HG03045 (cell line): ENCODE measurements around the gene OR10A5.
"Not testable (repeated sequence)": the region's sequence is repeated elsewhere in the genome, so short reads cannot be mapped to it uniquely, and the experiment has no call there.

Source experiments
- ATAC-seq: cut with Tn5 transposase; IDR thresholded peaks from one replicate; pipeline ENCODE4 v1.9.1; 2021; ENCODE audit warnings: mild to moderate bottlenecking, moderate library complexity; ENCODE audit not compliant: unreplicated experiment

The OR10A5 gene

GRCh38 chr11:6875761-6876160, 30.3 kb downstream of the OR10A5 start:
- ATAC-seq, result no peak

GRCh38 chr11:6876325-6876724, 30.8 kb downstream of the OR10A5 start, which contains the start of gene OR10A4:
OR10A4 (plus strand) TSS chr11:6876625; CDS start chr11:6876648, 23 bp downstream.
- no peak for ATAC-seq

DNA sequence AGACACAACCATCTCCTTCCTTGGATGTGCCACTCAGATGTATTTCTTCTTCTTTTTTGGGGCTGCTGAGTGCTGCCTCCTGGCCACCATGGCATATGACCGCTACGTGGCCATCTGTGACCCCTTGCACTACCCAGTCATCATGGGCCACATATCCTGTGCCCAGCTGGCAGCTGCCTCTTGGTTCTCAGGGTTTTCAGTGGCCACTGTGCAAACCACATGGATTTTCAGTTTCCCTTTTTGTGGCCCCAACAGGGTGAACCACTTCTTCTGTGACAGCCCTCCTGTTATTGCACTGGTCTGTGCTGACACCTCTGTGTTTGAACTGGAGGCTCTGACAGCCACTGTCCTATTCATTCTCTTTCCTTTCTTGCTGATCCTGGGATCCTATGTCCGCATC, 31.4 kb downstream of the OR10A5 start:
- no peak for ATAC-seq

DNA sequence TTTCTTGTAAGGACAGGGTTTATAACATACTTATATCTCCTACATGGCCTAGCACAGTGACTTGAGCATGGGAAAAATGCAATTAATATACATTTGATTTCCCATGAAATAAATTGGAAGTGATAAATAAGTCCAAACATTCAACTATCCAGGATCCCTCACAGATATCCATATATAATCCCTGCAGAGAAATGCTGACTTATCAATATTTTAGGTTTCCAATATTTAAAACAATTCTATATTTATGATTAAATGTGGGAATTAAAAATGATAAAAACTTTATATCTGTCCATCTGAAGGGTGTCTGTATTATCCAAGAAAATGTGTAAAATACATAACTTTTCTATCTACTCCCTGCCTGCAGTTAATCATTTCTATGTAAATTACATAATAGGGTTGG, 37.3 kb downstream of the OR10A5 start:
- no peak for ATAC-seq

DNA sequence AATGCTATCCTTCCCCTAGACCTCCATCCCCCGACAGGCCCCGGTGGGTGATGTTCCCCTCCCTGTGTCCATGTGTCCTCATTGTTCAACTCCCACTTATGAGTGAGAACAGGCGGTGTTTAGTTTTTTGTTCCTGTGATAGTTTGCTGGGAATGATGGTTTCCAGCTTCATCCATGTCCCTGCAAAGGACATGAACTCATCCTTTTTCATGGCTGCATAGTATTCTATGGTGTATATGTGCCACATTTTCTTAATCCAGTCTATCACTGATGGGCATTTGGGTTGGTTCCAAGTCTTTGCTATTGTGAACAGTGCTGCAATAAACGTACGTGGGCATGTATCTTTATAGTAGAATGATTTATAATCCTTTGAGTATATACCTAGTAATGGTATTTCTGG, 42.2 kb downstream of the OR10A5 start:
- not testable (repeated sequence) for ATAC-seq

DNA sequence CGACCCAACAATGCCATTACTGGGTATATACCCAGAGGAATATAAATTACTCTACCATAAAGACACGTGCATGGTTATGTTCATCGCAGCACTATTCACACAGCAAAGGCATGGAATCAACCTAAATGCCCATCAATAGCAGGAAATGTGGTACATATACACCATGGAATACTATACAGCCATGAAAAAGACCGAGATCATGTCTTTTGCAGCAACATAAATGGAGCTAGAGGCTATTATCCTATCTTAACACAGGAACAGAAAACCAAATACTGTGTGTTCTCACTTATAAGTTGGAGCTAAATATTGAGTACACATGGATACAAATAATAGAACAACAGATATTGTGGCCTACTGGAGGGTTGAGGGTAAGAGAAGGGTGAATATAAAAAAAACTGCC, 43.3 kb downstream of the OR10A5 start:
- ATAC-seq, result no peak

DNA sequence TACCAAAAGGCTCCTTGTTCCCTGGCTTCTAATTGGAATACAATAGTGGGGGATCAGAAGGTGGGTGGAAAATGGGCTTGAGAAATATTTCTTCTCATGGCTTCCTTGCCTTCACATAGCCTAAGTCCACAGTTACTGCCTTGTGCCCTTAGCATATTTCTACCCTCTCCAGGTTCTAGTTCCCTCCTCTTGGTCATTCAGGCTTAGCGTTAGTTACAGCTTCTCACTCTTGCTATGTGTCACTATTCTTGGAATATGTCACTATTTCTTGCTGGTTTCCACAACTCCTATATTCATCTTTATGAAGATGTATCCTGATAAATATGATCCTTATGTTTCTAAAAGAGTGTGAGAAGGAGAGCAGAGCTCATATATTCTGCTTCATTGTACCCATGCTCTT, 44.4 kb downstream of the OR10A5 start:
- no peak for ATAC-seq

- ATAC-seq, result no peak
These were observed 46.9 kb downstream of the OR10A5 start, which contains the start of gene OR2D2 for GRCh38 chr11:6892400-6892799. OR2D2 (minus strand) TSS chr11:6892500; CDS start chr11:6892500, 0 bp downstream.

GRCh38 chr11:6894097-6894496, 48.6 kb downstream of the OR10A5 start:
- ATAC-seq, result no peak

DNA sequence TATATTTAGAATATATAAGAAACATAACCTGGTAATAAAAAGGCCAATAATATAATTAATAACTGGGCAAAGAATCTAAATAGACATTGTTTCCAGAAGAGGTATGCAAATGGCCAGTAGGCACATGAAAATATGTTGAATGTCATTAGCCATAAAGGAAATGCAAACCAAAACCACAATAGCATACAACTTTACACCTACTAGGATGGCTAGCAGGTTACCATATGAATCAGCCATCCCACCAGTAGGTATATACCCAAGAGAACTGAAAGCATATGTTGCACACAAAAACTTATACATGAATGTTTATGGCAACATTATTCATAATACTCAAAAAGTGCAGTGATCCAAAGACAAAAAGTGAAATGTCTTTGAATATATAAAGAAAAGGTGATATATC, 49.5 kb downstream of the OR10A5 start:
- ATAC-seq, result peak; percentile 82
